Measurements from ENCODE around the gene QARS1. TPM values are rescaled to one million over a fixed set of nuclear protein-coding genes. Genes with fewer than 3 reads are reported as not detected.

Gene QARS1
- total and polyA plus RNA-seq, 11 donors: 145 to 221 (median 194) TPM

GRCh38 chr3:49110780-49111179 lies 6.2 kb upstream of the QARS1 start:
- Histone ChIP-seq H3K27ac (no peak overlapping the region), H3K27me3 (no peaks in the 10 kb centered on the region), H3K4me1 (peaks cover 0 to 4% (median under 1%) of the 10 kb centered on the region in 12 donors), H3K9me3 (no peaks in the 10 kb centered on the region), H3K4me3 (no peak overlapping the region), H3K36me3 (peaks cover 10 to 97% (median 86%) of the 10 kb centered on the region in 9 donors)
- intact Hi-C loops (cut with DNase I): no loop called here
- ATAC-seq (peak in 1 of 4 donors; percentile 13), DNase-seq (peak in 1 of 5 donors; percentile 4)
- 55 to 67% (median 65%) methylated on average over 9 to 13 of the region's 13 CpGs for WGBS, 4 donors
- TF ChIP-seq POLR2A (IDR thresholded peaks at IDR 0.05): no peak
- TF ChIP-seq CTCF (IDR thresholded peaks at IDR 0.05): no peak

- no peaks in the 10 kb centered on the region for H3K9me3 ChIP-seq
- no peaks in the 10 kb centered on the region for H3K27me3 ChIP-seq
- H3K36me3 ChIP-seq: peaks cover 5 to 74% (median 62%) of the 10 kb centered on the region in 9 donors
- WGBS, 4 donors: 77 to 89% (median 78%) methylated on average over 7 to 14 of the region's 14 CpGs
- no peak for TF ChIP-seq POLR2A (IDR thresholded peaks at IDR 0.05)
- no peak for TF ChIP-seq CTCF (IDR thresholded peaks at IDR 0.05)
- H3K4me1 ChIP-seq: peaks cover 12 to 20% (median 16%) of the 10 kb centered on the region in 12 donors
- no peak for ATAC-seq
- H3K27ac ChIP-seq: no peak overlapping the region
- H3K4me3 ChIP-seq: no peak overlapping the region
- DNase-seq: no peak
- intact Hi-C loops (cut with DNase I): no loop called here
Measured at GRCh38 chr3:49108346-49108745, 3.8 kb upstream of the QARS1 start.

GRCh38 chr3:49104052-49104426 lies 518 bp downstream of the QARS1 start:
- intact Hi-C loops (cut with DNase I): loop anchor here in 1 of 10 donors (1.0 to 2.0 kb wide), 2 partner anchors 10 to 17 kb away; partner anchors contain the start of genes QRICH1 and USP19
- Histone ChIP-seq H3K27me3 (no peaks in the 10 kb centered on the region), H3K27ac (peak overlapping the region; percentile 63 to 96 (median 88)), H3K9me3 (no peaks in the 10 kb centered on the region), H3K4me1 (peaks cover 13 to 25% (median 18%) of the 10 kb centered on the region in 12 donors), H3K36me3 (peaks cover 0 to 74% (median 60%) of the 10 kb centered on the region in 9 donors), H3K4me3 (peak overlapping the region; percentile 68 to 99 (median 88))
- 2 to 8% (median 3%) methylated on average over 8 of the region's 8 CpGs for whole genome bisulfite sequencing, 4 donors
- TF ChIP-seq CTCF (IDR thresholded peaks at IDR 0.05) (no peak), POLR2A (IDR thresholded peaks at IDR 0.05) (no peak)
- no peak for DNase-seq
- ATAC-seq: no peak

- Histone ChIP-seq H3K36me3 (peaks cover 0 to 80% (median 68%) of the 10 kb centered on the region in 9 donors), H3K4me3 (no peak overlapping the region), H3K4me1 (peaks cover 8 to 31% (median 16%) of the 10 kb centered on the region in 12 donors), H3K27me3 (no peaks in the 10 kb centered on the region), H3K27ac (no peak overlapping the region), H3K9me3 (no peaks in the 10 kb centered on the region)
- no peak for TF ChIP-seq POLR2A (IDR thresholded peaks at IDR 0.05)
- TF ChIP-seq CTCF (IDR thresholded peaks at IDR 0.05): no peak
- DNase-seq: no peak
- ATAC-seq: no peak
- intact Hi-C loops (cut with DNase I): no loop called here
- 91 to 94% (median 92%) methylated on average over 10 to 11 of the region's 11 CpGs for WGBS, 4 donors
Measured at GRCh38 chr3:49100046-49100615, 4.4 kb downstream of the QARS1 start.

Measured in heart left ventricle (tissue), 16 donors.